Epidermal melanocyte (primary cell): Measurements from ENCODE around the gene TBX2.

ENCODE experiments used
- DNase-seq: peaks from one replicate; pipeline ENCODE4 v3.0.0; 2011; ENCODE audit warnings: low spot score; ENCODE audit not compliant: insufficient read length

The TBX2 gene

DNA sequence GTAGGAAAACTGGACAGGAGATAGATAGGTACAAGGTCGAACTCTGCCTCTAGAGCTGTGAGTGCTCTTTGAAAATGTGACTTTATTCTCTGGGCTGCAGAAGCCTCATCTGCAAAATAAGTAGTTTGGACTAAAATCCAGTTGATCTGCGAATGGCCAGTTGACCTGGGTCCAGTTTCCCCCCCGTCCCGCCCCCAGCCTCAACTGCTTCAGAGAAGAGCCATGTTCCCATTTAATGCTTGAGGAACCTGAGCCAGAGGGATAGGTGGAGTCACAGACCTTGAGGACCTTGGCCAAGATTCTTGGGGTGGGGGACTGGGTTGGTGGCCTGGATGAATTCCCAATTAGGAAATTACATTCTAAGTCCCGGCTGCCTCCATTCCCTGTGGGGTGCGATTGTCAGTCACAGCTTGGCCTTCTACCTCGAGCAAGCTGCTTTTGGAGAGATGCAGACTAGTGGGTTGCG is 14.1 kb downstream of the TBX2 start:
- DNase-seq = no peak

DNA sequence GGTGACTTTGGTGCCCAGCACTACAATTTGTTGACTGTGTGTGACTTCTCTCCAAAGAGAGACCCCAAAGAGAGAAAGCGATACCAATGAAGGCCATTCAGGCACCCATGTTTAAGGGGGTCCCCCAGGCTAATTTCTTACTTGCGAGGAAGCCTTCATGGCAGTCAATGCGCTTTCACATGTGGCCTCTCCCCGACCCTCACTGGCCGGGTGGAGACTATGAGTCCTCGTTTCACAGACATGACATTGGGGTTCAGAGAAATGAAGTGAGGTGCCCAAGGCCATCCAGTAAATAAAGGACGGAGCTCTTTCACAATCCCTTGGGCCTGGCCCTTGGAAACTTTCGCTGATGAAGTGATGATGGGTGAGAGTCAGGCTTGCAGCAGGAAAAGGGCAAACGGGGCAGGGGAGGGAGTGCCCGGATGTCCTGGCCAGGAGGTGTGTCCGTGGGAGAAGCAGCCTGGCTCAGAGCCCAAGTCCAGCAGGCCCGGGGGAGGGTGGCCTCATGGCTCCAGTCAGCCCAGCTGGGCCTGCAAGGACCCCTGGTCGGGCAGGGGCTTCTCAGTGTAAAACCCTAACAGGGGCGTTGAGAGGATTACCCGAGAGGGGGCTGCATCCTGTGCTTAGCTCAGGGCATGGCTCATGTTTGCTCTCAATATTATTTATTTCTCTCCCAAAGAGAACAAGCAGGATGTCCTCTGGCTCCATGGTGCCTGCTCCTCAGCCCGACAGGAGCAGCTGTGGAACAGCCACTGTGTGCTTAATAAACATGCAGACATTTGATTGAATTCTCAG is 14.7 kb downstream of the TBX2 start:
- no peak for DNase-seq

DNA sequence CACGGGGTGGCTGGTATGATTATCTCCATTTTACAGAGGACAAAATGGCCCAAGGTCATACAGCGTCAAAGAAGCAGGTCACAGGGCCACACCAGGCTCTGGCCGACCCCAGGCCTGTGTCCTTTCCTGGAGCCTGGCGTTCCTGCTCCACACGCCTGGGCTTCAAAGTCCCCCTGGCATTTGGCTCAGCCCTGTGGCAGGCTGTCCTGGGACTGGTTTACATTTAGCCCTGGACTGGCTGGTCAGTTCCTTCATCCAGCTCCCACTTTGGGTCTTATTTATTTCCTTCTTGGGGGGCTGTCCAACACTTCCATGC is 15.3 kb downstream of the TBX2 start:
- no peak for DNase-seq

DNA sequence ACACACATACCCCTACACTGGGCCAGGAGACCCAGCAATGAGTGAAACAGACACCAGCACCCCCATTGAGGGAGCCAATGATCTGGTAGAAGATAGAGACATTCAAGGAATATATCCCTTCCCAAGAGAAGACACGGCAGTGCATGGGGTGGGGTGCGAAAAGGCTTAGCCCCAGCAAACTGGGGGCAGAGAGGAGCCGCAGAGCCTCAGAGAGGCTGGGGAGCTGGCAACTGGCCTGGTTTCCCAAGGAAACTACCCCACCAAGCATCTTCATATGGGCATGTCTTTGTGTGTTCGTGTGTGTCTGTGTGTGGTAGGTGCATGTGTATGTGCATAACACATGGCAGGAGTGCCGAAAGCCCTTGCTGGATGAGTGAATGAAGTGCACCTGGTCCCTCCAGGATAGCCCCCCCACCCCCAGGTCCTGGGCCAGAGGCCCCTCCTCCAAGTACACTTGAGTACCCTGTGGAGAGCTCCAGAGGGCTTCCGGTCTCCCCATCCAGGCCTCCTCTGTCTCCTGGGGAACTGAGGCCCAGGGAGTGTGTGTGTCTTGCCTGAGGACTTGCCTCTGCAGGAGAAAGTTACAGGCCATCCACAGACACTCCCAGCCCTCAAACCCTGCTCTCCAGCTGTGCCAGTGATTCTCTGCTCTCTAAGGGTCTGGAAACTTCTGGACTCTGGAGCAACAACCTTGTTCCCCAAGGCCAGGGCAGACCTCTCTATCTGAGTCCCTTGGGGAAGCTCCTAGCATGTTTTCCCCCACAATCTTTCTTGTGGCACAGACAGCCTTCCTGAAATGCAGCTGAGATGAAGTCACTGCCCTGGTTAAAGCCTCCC is 15.9 kb downstream of the TBX2 start:
- DNase-seq = no peak

DNA sequence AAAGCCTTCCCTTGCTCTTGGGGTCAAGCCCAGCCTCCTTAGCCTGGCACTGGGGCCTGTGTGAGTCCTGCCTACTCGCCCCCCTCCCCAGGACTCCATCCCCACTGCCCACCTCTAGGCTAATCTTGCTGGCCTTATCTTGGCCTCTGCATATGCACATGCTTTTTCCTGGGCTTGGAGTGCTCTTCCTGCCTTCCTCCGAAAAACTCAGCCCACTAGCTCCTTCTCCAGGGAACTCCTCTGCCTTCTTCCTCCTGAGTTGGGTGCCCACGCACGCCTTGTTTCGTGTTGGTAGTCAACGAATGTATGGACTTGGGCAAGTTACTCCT is 16.5 kb downstream of the TBX2 start:
- DNase-seq = no peak

DNA sequence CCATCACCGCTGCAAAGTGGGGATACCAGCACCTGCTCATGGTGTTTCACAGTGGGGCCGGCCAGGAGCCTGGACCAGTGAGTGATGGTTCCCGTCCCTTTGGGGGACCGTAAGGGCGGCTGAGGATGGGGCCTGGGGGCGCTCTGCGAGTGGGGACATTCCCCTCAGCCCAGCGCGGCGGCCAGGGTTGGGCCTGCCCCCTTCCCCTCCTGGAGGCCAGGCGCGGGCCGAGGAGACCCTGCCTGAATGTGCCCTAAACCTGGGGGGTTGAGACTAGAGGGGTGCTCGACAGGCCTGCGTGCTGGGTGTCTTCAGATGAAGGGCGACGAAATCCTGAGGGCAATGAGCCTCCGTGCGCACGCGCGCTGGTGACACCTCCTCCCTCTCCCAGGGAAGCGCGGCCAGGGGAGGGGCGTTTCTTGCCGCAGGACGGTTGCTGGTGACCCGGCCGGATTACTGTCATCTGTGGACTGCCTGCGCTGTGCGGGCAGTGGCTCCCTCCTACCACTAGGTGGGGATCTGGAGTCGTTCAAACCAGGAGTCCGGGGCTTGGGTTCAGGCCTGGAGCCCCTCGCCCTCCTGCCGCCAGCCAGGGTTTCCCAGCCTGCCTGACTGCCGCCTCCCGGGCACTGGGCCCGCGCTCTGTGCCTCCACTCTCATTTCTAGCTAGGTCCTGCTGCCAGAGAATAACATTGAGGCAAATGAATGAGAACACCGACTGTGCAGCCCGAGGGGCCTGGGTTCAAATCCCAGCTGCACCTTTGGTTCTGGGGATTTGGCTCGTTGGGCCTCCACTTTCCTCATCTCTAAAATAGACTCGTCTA is 17.1 kb downstream of the TBX2 start:
- peak; percentile 95 for DNase-seq

DNA sequence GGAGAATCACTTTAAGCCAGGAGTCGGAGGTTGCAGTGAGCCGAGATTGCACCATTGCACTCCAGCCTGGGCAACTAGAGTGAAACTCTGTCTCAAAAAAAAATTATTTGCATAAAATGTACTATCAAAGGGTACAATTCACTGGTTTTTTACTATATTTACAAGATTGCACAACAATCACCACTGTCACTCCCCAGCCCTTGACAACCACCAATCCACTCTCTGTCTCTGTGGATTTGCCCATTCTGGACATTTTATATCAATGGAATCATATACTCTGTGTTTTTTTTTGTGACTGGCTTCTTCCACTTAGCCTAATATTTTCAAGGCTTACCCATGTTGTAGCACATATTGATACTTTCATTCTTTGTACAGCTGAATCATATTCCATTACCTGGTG is 18.8 kb downstream of the TBX2 start:
- DNase-seq = no peak

DNA sequence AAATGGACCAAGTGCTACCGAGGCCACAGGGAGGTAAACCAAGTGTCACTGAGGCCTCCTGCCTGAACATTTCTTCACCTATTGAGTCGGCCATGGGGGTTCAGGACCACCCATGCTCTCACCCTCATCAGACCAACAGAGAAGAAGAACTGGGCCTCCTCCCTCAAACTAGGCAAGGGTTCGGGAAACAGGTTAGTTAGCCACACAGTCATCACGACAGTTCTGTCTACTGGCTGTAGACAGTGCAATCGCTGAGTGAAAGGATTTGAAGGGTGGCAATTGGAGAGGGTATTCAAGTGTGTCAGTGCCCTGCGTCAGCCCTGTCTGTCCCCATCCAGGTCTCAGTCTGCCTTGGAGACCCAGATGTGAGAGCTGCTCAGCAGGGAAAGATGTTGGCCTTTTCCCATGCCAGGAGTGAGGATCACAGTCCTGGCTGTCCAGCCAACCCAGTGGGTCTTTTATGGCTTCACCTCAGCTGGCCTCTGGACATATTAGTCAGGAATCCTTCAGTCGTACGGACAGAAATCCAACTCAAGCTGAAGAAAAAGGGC is 19.9 kb downstream of the TBX2 start:
- no peak for DNase-seq

DNA sequence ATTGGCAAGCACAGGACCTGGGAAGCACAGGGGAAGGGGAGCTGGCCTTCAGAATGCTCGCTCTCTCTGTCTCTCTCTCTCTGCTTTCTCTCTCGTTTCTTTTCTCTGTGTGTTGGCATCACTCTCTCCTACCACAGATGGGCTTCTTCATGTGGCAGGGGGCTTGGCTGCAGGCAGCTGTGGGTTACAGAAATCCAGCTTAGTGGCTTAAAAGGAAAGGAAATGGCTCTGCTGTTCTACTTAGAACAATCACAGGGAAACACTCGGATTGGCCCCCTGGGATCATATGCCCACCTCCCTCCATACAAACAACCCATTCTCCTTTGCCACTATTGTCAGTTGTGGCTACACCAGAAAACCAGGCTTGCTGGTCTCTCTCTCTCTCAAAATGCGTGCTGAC is 20.4 kb downstream of the TBX2 start:
- no peak for DNase-seq

DNA sequence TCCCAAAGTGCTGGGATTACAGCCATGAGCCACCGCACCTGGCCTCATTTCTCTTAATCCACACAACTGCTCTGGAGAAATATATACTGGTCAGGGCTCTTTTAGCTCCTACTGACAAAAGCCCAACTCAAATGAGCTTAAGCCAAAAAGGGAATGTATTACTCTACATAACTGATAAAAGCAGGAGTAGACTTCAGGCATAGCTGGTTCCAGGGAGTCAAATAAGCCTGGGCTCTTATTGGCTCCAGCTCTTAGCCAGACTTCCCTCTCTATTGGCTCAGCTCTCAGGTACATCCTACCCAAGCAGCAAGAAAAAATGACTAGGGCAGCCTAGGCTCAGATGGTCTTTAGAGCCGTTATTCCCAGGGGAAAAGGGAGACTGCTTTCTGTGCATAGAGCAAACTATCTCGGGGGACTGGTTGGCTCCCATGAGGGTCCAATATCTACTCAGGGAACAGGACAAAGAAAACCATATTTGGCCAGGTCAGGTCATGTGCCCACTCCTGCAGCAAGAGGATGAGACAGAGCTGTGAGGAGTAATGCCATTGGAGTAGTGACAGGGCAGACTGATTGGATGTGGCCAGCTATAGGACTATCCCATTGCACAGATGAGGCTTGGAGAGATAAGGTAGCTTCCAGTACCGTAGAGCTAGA is 21.2 kb downstream of the TBX2 start:
- DNase-seq = no peak

DNA sequence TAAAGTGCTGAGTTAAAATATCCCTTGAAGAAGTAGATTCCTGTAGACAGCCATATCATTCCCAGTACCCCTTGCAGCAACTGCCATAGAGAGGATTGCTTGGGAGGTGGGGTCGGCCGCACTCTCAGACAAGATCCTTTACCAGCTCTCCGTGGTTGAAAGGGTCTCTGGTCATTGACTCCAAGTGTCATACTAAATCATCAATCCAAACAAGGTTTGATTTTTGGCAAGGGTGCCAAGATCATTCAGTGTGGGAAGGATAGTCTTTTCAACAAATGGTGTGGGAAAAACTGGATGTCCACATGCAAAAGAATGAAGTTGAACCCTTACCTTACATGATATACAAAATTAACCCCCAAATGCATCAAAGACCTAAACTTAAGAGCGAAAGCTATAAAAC is 21.8 kb downstream of the TBX2 start:
- no peak for DNase-seq

DNA sequence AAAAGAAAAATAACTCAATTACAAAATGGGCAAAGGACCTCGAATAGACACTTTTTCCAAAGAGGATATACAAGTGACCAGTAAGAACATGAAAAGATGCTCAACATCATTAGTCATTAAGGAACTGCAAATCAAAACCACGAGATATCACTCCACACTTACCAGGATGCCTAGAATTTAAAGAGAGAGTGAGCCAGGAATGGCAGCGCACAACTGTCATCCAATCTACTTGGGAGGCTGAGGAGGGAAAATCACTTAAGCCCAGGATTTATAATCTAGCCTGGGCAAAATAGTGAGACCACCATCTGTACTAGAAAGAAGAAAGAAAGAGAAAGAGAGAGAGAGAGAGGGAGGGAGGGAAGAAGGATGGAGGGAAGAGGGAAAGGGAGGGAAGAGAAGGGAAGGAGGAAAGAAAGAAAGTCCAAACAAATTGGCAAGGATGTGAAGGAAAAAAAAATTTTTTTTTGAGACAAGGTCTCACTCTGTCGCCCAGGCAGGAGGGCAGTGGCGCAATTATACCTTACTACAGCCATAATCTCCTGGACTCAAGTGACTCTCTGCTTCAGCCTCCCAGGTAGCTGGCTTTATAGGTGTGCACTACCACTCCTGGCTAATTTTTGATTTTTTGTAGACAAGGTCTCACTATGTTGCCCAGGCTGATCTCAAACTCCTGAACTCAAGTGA is 22.6 kb downstream of the TBX2 start:
- no peak for DNase-seq

DNA sequence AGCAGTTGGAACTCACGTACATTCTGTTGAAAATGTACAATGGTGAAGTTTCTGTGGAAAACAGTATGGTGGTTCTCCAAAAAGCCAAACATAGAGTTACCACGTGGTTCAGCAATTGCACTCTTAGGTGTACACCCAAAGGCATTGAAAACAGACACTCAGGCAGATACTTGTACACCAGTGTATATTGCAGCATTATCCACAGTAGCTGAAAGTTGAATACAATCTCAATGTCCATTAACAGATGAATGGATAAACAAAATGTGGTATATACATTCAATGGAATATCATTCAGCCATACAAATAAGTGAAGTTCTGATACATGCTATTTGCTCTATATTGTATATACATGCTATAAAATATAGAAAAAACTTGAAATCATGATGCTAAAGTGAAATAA is 23.2 kb downstream of the TBX2 start:
- DNase-seq = no peak

DNA sequence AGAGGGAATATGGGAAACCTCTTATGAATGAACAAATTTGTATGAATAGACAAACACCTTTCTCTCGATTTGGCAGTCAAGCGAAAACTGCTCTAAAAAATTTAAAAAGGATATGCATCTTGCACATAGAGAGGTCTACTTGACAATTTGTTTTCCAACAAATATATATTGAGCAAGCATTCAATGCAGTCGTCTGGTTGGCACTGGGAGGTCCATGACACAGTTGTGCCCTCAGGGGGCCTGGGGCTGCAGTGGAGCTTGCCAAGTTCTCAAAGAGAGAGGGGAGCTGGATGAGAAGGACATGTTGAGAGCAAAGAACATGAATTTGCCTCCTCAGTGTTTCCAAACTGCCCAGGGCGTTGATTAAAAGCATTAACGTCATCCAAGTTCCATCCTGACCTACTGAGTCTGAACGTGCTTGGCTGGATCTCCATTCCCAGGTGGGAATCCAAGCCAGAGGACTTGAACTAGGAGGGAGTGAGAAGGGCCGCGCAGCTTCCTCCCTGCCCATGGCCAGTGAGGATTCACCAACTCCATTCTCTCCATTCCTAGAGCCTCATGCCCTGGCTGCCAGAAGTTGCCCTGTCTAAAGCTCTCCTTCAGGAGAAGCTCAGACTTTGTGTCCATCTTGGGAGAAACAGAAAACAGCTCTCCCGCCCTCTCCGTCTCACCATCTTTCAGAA is 24.5 kb downstream of the TBX2 start:
- no peak for DNase-seq

DNA sequence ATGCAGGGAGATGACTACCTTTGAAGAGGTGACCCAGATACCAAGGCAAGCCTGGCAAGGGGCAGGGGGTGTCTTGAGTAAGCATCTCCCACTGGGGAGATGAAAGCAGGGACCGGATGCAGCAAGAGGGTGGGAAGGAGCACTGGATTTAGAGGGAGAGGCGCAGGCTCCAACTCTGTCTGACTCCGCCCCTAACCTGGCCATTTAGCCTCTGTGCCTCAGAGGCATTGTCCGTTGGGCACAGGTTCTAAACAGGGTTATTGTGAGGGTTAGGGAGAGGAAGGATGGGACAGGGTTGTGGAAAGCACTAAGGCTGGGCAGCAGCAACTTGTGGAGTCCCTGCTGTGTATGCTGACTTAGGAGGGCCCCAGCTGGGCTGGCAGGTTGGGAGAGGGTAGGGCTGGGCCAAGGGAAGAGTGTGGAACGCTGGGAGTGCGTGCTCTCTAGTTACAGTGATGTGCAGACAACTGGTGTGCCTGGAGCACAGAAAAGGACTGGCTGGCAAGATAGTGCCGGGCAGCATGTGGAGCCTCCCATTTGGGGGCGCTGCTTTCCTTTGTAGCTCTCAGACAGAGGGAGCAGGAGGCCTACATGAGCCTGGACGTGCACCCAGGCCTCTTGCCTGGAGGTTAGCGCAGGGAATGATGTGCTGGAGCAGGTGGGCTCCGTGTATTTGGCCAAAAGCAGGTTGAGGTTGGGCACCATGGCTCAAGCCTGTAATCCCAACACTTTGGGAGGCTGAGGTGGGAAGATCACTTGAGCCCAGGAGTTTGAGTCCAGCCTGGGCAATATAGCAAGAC is 26.2 kb downstream of the TBX2 start:
- DNase-seq = no peak

DNA sequence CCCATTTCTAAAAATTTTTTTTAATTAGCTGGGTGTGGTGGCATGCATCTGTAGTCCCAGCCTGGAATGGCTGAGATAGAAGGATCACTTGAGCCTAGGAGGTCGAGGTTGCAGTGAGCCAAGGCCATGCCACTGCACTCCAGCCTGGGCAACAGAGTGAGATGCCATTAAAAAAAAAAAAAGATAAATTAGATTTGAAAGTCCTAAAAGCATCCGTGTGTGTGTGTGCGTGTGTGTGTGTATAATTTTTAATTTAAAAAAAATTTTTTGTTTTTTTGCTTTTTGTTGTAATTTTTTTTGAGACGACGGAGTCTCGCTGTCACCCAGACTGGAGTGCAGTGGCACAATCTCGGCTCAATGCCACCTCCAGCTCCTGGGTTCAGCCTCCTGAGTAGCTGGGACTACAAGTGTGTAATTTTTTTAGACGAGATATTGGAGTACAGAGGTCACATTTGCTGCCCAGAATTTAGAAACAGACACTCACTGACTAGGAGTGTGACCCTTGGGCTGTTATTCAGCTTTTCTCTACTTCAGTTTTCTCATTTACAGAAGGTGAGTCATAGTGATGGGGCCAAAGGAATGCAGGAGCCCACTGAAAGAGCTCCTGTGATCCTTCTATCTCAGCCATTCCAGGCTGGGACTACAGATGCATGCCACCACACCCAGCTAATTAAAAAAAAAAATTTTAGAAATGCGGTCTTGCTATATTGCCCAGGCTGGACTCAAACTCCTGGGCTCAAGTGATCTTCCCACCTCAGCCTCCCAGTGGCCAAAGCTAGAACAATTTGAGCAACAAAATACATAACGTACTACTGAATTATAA is 27.1 kb downstream of the TBX2 start:
- DNase-seq = no peak

DNA sequence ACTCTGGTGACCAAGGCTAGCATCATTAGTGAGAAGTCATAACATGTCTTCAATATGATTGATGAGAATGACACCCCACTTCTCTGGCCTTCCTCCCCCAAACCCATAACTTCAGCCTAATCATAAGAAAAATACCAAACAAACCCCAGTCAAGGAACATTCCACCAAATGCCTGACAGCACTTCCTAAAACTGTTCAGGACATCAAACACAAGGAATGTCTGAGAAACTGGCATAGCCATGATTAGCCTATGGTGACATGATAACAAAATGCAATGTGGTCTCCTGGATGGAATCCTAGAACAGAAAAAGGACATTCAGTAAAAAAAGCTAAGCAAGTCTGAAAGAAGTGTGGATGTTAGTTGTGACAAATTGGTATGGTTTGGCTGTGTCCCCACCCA is 27.9 kb downstream of the TBX2 start:
- DNase-seq = no peak

DNA sequence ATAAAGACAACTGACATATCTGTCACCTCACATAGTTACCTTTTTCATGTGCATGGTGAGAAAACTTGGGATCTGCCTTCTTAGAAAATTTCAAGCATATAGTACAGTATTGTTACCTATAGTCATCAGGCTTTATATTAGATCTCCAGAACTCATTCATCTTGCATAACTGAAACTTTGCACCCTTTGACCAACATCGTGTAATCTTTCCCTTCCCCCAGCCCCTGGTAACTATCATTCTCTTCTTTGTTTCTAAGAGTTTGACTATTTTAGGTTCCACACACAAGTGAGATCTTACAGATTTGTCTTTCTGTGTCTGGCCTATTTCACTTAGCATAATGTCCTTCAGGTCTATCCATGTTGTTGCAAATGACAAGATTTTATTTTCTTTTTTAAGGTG is 29.6 kb downstream of the TBX2 start:
- DNase-seq = no peak
